ENCODE data around the gene CLEC16A. TPM values are rescaled to one million over a fixed set of nuclear protein-coding genes. Genes with fewer than 3 reads are reported as not detected.
"Not testable (repeated sequence)": the region's sequence is repeated elsewhere in the genome, so short reads cannot be mapped to it uniquely, and the experiment has no call there.

CLEC16A gene
- polyA plus RNA-seq, 5 donors, result 16.5 to 19.9 (median 18.6) TPM

- DNase-seq, result no peak
Measured at GRCh38 chr16:11213799-11214198, 269.4 kb downstream of the CLEC16A start.

GRCh38 chr16:11215935-11216556 lies 271.7 kb downstream of the CLEC16A start:
- DNase-seq, result no peak

- no peak for DNase-seq
Measured at GRCh38 chr16:11217651-11218603, 273.6 kb downstream of the CLEC16A start.

GRCh38 chr16:11218604-11218962 lies 274.2 kb downstream of the CLEC16A start:
- no peak for DNase-seq

- no peak for DNase-seq
Measured at GRCh38 chr16:11219178-11219577, 274.8 kb downstream of the CLEC16A start.

GRCh38 chr16:11220507-11220906 lies 276.1 kb downstream of the CLEC16A start:
- not testable (repeated sequence) for DNase-seq

GRCh38 chr16:11224096-11224893 lies 279.9 kb downstream of the CLEC16A start:
- no peak for DNase-seq

GRCh38 chr16:11224894-11225676 lies 280.7 kb downstream of the CLEC16A start:
- DNase-seq, result no peak

- DNase-seq, result no peak
Measured at GRCh38 chr16:11225677-11226549, 281.5 kb downstream of the CLEC16A start.

- DNase-seq, result no peak
Measured at GRCh38 chr16:11229432-11229831, 285.1 kb downstream of the CLEC16A start.

GRCh38 chr16:11229906-11230305 lies 285.5 kb downstream of the CLEC16A start:
- DNase-seq, result no peak

- DNase-seq, result no peak
Measured at GRCh38 chr16:11231367-11231970, 287.1 kb downstream of the CLEC16A start.

Other genes starting within 250 kb of the CLEC16A start
- gene TEKT5, start 249.6 kb upstream of the CLEC16A start, polyA plus RNA-seq (ENCODE audit: insufficient read depth in 1 of 5, insufficient read length in 5 of 5, low replicate concordance in 1 of 5), result under 1 TPM; 0.29 to 0.85 (median 0.31) TPM
- gene NUBP1, start 200.7 kb upstream of the CLEC16A start, polyA plus RNA-seq (ENCODE audit: insufficient read depth in 1 of 5, insufficient read length in 5 of 5, low replicate concordance in 1 of 5), result 10 to 100 TPM; 27.0 to 33.7 (median 30.2) TPM
- gene TVP23A, start 125.8 kb upstream of the CLEC16A start, polyA plus RNA-seq (ENCODE audit: insufficient read depth in 1 of 5, insufficient read length in 5 of 5, low replicate concordance in 1 of 5), result 1 to 10 TPM; 5.5 to 7.9 (median 6.0) TPM
- gene CIITA, start 67.4 kb upstream of the CLEC16A start, polyA plus RNA-seq (ENCODE audit: insufficient read depth in 1 of 5, insufficient read length in 5 of 5, low replicate concordance in 1 of 5), result 1 to 10 TPM; 2.4 to 5.7 (median 4.5) TPM
- gene DEXI, start 2.1 kb upstream of the CLEC16A start, polyA plus RNA-seq (ENCODE audit: insufficient read depth in 1 of 5, insufficient read length in 5 of 5, low replicate concordance in 1 of 5), result 10 to 100 TPM; 37.5 to 50.9 (median 40.9) TPM